Liver (tissue), 9 donors: ENCODE data around the gene OGA. TPM values are rescaled to one million over a fixed set of nuclear protein-coding genes. Genes with fewer than 3 reads are reported as not detected.

Experiments
- DNase-seq: peaks from one replicate; pipeline ENCODE4 v3.0.0-alpha.2; 2017; ENCODE audit warnings: low spot score
- H3K27ac ChIP-seq, 2 donors: one replicate each; pipeline ENCODE4 v1.7.0; 2013; ENCODE audit warnings: inconsistent platforms in 2 of 2, low read length in 2 of 2, control low read depth in 1 of 2, low read depth in 1 of 2, mild to moderate bottlenecking in 1 of 2
- H3K27me3 ChIP-seq, 4 donors: one replicate each; pipeline versions ENCODE4 v1.6.1 to v1.7.0; 2013; ENCODE audit warnings: low read length in 3 of 4, inconsistent platforms in 1 of 4, mild to moderate bottlenecking in 1 of 4, moderate library complexity in 1 of 4; ENCODE audit not compliant: control insufficient read depth in 4 of 4, insufficient read depth in 4 of 4
- H3K36me3 ChIP-seq, 4 donors: one replicate each; pipeline versions ENCODE4 v1.6.1 to v1.7.0; 2013; ENCODE audit warnings: low read length in 3 of 4, mild to moderate bottlenecking in 3 of 4, low read depth in 1 of 4, moderate library complexity in 1 of 4; ENCODE audit not compliant: control insufficient read depth in 4 of 4, insufficient read depth in 3 of 4
- H3K4me1 ChIP-seq, 4 donors: one replicate each; pipeline versions ENCODE4 v1.6.1 to v1.7.0; 2013; ENCODE audit warnings: low read length in 3 of 4, mild to moderate bottlenecking in 3 of 4, moderate library complexity in 1 of 4; ENCODE audit not compliant: control insufficient read depth in 4 of 4, insufficient read depth in 4 of 4
- H3K4me3 ChIP-seq, 3 donors: one replicate each; pipeline versions ENCODE4 v1.6.1 to v1.7.0; 2013; ENCODE audit warnings: low read length in 3 of 3, control low read depth in 1 of 3, low read depth in 1 of 3, mild to moderate bottlenecking in 1 of 3
- H3K9ac ChIP-seq, 2 donors: one replicate each; pipeline ENCODE4 v1.7.0; 2013; ENCODE audit warnings: low read length in 2 of 2, mild to moderate bottlenecking in 2 of 2, moderate library complexity in 2 of 2, control low read depth in 1 of 2, low read depth in 1 of 2
- H3K9me3 ChIP-seq, 4 donors: one replicate each; pipeline versions ENCODE4 v1.6.1 to v1.7.0; 2013; ENCODE audit warnings: low read length in 3 of 4; ENCODE audit not compliant: control insufficient read depth in 4 of 4
- EGR1 ChIP-seq, 2 donors: IDR thresholded peaks; 2 replicates each; pipeline ENCODE4 v1.6.1; 2016 to 2018; ENCODE audit warnings: antibody characterized with exemption in 2 of 2, low read depth in 2 of 2
- FOXA1 ChIP-seq: IDR thresholded peaks from 2 replicates; pipeline ENCODE4 v1.6.1; 2016; ENCODE audit warnings: antibody characterized with exemption
- FOXA2 ChIP-seq: IDR thresholded peaks from 2 replicates; pipeline ENCODE4 v1.6.1; 2016; ENCODE audit warnings: antibody characterized with exemption
- GABPA ChIP-seq, 2 donors: IDR thresholded peaks in 1 of 2; conservative IDR thresholded peaks in 1 of 2; 2 replicates each; pipeline ENCODE4 v1.6.1; 2016; ENCODE audit warnings: antibody characterized with exemption in 2 of 2, mild to moderate bottlenecking in 1 of 2, moderate library complexity in 1 of 2
- HNF4A ChIP-seq, 2 donors: conservative IDR thresholded peaks; 2 replicates each; pipeline ENCODE4 v1.6.1; 2016; ENCODE audit warnings: antibody characterized with exemption in 2 of 2, mild to moderate bottlenecking in 2 of 2
- HNF4G ChIP-seq: IDR thresholded peaks from 2 replicates; pipeline ENCODE4 v1.6.1; 2016; ENCODE audit warnings: antibody characterized with exemption
- MAX ChIP-seq: IDR thresholded peaks from 2 replicates; pipeline ENCODE4 v1.6.1; 2016; ENCODE audit warnings: antibody characterized with exemption
- NR2F2 ChIP-seq: IDR thresholded peaks from 2 replicates; pipeline ENCODE4 v1.6.1; 2016; ENCODE audit warnings: antibody characterized with exemption
- RAD21 ChIP-seq, 2 donors: IDR thresholded peaks; 2 replicates each; pipeline ENCODE4 v1.6.1; 2016; ENCODE audit warnings: antibody characterized with exemption in 2 of 2, mild to moderate bottlenecking in 2 of 2
- RXRA ChIP-seq, 2 donors: IDR thresholded peaks; 2 replicates each; pipeline ENCODE4 v1.6.1; 2017 to 2018; ENCODE audit warnings: antibody characterized with exemption in 2 of 2, mild to moderate bottlenecking in 1 of 2
- YY1 ChIP-seq: IDR thresholded peaks from 2 replicates; pipeline ENCODE4 v1.6.1; 2016; ENCODE audit warnings: antibody characterized with exemption, mild to moderate bottlenecking
- WGBS: extraction: QIAGEN DNeasy Blood & Tissue Kit; methylation state at CpG from one replicate; pipeline ENCODE4 v1.1.7; 2013; 5-methylcytosine and 5-hydroxymethylcytosine counted together
- polyA plus RNA-seq, 2 donors: library from polyadenylated mRNA; stranded (reverse) in 1 of 2; unstranded in 1 of 2; fragments of 200-250 nt in 1 of 2; fragments of >200 nt in 1 of 2; fragmentation: Nextera tagmentation in 1 of 2; extraction: Ambion mirVana in 1 of 2; gene quantifications; one replicate each; pipeline versions ENCODE4 v1.2.1 to v1.2.3, GENCODE V29; 2013 to 2015
- total RNA-seq, 2 donors: library from RNA; depleted of rRNA; stranded (reverse); fragments of >200 nt; gene quantifications; one replicate each; pipeline ENCODE4 v1.2.3, GENCODE V29; 2014
- TF ChIP-seq, protein P1 (sequence below): fragments of 150-350 bp; IDR thresholded peaks from 2 replicates; pipeline ENCODE4 v1.5.1; 2017; ENCODE audit warnings: improper control_type of control experiment, low read depth, low read length; ENCODE audit not compliant: missing input control
- TF ChIP-seq, protein P2 (sequence below): IDR thresholded peaks from 2 replicates; pipeline ENCODE4 v1.6.1; 2016; ENCODE audit warnings: antibody characterized with exemption, mild to moderate bottlenecking
- TF ChIP-seq, protein P3 (sequence below): IDR thresholded peaks from 2 replicates; pipeline ENCODE4 v1.6.1; 2016; ENCODE audit warnings: antibody characterized with exemption
- donor health status: healthy.
- donor health status: healthy.
- donor health status: healthy.
- donor health status: healthy.
- donor health status: healthy.

The OGA gene
- total and polyA plus RNA-seq, 4 donors, result 18.0 to 64.3 (median 41.4) TPM

DNA sequence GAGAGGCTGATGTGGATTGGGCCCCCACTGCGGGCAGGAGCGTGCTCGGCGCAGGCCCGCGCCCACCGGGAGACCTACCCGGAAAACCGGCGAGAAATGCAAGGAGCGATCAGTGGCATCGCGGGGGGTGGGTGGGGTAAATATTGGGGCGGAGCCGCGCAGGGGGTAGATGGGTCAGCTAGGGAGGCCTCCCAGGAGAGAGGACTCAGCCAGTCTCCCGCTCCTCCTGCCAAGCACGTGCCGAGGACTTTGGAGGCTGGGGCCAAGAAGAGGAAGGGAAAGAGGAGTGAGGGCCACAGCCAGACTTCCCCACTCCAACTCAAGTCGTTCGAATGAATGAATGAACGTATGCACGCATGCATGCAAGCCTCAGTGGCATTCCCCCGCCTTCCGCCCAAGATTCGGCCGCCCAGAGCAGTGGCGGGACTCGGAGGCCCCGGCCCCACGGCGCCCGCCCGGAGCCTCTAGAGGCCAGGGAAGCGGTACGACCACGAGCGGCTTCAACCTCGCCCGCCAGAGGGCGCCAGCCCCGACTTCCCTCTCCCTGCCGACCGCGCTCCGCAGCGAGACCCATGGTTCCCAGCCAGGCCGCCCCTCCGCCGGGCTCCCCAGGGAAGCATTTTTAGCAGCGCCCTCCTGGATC, 38.6 kb downstream of the OGA start:
- WGBS, result 3% methylated on average over 51 of the region's 51 CpGs
- Histone ChIP-seq H3K4me3 (peak overlapping the region; percentile 12 to 55 (median 42)), H3K36me3 (peaks cover 0 to under 1% (median 0%) of the 10 kb centered on the region in 4 donors), H3K9ac (no peak overlapping the region), H3K4me1 (peaks cover 17 to 52% (median 31%) of the 10 kb centered on the region in 4 donors), H3K27me3 (peaks cover 0 to 10% (median 1%) of the 10 kb centered on the region in 4 donors), H3K9me3 (no peaks in the 10 kb centered on the region), H3K27ac (no peak overlapping the region)
- DNase-seq, result peak; percentile 89
- TF ChIP-seq FOXA2 (no peak), RAD21 (IDR thresholded peaks at IDR 0.05) (peak; percentile 39 to 67)
- TF ChIP-seq, protein P1, sequence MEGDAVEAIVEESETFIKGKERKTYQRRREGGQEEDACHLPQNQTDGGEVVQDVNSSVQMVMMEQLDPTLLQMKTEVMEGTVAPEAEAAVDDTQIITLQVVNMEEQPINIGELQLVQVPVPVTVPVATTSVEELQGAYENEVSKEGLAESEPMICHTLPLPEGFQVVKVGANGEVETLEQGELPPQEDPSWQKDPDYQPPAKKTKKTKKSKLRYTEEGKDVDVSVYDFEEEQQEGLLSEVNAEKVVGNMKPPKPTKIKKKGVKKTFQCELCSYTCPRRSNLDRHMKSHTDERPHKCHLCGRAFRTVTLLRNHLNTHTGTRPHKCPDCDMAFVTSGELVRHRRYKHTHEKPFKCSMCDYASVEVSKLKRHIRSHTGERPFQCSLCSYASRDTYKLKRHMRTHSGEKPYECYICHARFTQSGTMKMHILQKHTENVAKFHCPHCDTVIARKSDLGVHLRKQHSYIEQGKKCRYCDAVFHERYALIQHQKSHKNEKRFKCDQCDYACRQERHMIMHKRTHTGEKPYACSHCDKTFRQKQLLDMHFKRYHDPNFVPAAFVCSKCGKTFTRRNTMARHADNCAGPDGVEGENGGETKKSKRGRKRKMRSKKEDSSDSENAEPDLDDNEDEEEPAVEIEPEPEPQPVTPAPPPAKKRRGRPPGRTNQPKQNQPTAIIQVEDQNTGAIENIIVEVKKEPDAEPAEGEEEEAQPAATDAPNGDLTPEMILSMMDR, result peak; percentile 69

DNA sequence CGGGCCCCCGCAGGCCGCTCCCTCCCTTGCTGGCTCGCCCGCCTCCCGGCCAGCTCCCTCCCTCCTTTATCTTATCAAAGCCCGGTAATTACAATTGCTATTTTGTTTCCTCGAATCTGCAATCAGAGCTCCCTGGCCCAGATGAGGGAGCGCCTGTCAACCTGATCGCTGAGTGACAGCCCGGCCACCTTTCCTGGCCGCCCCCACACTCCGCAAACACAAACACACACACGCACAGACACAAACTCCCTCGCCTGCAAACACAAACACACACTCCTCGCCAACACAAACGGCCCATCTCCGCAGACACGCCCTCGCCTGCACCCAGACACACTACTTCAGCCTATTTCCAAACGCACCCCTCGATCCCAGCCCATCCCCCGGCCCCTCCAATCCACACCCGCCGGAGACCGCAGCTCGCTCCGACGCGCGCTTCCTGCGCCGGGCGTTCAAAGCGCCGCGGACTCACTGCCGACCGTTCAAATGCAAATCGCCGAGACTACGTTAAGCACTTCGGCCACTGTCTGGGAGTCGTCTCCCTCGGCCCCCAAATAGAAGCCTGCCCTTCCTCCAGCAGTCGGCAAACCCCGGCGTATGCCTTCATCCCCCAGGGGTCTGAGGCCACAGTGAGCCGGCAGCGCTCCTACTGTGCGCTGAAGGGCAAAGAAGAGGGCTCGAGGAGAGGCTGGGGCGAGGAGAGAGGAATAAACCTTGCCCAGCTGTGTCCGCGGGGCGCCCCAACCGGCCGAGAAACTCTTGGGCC, 39.3 kb downstream of the OGA start:
- Histone ChIP-seq H3K27ac (no peak overlapping the region), H3K27me3 (peaks cover 0 to 10% (median 1%) of the 10 kb centered on the region in 4 donors), H3K9me3 (no peaks in the 10 kb centered on the region), H3K9ac (peak overlapping the region in 1 of 2 donors; percentile 3), H3K36me3 (no peaks in the 10 kb centered on the region), H3K4me3 (peak overlapping the region; percentile 15 to 55 (median 42)), H3K4me1 (peaks cover 19 to 54% (median 31%) of the 10 kb centered on the region in 4 donors)
- 5% methylated on average over 58 of the region's 58 CpGs for WGBS
- no peak for TF ChIP-seq YY1
- no peak for TF ChIP-seq HNF4G
- TF ChIP-seq RXRA (IDR thresholded peaks at IDR 0.05), result no peak
- TF ChIP-seq FOXA1, result no peak
- DNase-seq, result no peak

GRCh38 chr10:101778151-101778780, 40.0 kb downstream of the OGA start:
- Histone ChIP-seq H3K36me3 (no peaks in the 10 kb centered on the region), H3K4me3 (peak overlapping the region in 1 of 3 donors; percentile 42), H3K27me3 (peaks cover 0 to 10% (median 1%) of the 10 kb centered on the region in 4 donors), H3K27ac (no peak overlapping the region), H3K9me3 (no peaks in the 10 kb centered on the region), H3K4me1 (peaks cover 19 to 48% (median 26%) of the 10 kb centered on the region in 4 donors), H3K9ac (no peak overlapping the region)
- no peak for DNase-seq
- 59% methylated on average over 12 of the region's 12 CpGs for WGBS
- TF ChIP-seq, protein P1, result no peak
- TF ChIP-seq, protein P2, sequence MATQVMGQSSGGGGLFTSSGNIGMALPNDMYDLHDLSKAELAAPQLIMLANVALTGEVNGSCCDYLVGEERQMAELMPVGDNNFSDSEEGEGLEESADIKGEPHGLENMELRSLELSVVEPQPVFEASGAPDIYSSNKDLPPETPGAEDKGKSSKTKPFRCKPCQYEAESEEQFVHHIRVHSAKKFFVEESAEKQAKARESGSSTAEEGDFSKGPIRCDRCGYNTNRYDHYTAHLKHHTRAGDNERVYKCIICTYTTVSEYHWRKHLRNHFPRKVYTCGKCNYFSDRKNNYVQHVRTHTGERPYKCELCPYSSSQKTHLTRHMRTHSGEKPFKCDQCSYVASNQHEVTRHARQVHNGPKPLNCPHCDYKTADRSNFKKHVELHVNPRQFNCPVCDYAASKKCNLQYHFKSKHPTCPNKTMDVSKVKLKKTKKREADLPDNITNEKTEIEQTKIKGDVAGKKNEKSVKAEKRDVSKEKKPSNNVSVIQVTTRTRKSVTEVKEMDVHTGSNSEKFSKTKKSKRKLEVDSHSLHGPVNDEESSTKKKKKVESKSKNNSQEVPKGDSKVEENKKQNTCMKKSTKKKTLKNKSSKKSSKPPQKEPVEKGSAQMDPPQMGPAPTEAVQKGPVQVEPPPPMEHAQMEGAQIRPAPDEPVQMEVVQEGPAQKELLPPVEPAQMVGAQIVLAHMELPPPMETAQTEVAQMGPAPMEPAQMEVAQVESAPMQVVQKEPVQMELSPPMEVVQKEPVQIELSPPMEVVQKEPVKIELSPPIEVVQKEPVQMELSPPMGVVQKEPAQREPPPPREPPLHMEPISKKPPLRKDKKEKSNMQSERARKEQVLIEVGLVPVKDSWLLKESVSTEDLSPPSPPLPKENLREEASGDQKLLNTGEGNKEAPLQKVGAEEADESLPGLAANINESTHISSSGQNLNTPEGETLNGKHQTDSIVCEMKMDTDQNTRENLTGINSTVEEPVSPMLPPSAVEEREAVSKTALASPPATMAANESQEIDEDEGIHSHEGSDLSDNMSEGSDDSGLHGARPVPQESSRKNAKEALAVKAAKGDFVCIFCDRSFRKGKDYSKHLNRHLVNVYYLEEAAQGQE, result no peak
- TF ChIP-seq RXRA (IDR thresholded peaks at IDR 0.05) (no peak), HNF4G (no peak), HNF4A (conservative IDR thresholded peaks at IDR 0.05) (no peak), GABPA (IDR thresholded peaks at IDR 0.05 in 1 of 2, conservative IDR thresholded peaks at IDR 0.05 in 1 of 2) (no peak), RAD21 (IDR thresholded peaks at IDR 0.05) (no peak), MAX (no peak), EGR1 (IDR thresholded peaks at IDR 0.05; ENCODE audit: low read depth in 2 of 2) (no peak), NR2F2 (no peak), FOXA2 (no peak)
- TF ChIP-seq, protein P3, sequence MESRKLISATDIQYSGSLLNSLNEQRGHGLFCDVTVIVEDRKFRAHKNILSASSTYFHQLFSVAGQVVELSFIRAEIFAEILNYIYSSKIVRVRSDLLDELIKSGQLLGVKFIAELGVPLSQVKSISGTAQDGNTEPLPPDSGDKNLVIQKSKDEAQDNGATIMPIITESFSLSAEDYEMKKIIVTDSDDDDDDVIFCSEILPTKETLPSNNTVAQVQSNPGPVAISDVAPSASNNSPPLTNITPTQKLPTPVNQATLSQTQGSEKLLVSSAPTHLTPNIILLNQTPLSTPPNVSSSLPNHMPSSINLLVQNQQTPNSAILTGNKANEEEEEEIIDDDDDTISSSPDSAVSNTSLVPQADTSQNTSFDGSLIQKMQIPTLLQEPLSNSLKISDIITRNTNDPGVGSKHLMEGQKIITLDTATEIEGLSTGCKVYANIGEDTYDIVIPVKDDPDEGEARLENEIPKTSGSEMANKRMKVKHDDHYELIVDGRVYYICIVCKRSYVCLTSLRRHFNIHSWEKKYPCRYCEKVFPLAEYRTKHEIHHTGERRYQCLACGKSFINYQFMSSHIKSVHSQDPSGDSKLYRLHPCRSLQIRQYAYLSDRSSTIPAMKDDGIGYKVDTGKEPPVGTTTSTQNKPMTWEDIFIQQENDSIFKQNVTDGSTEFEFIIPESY, result no peak
